Measurements from ENCODE around the gene AJAP1.

The AJAP1 gene

DNA sequence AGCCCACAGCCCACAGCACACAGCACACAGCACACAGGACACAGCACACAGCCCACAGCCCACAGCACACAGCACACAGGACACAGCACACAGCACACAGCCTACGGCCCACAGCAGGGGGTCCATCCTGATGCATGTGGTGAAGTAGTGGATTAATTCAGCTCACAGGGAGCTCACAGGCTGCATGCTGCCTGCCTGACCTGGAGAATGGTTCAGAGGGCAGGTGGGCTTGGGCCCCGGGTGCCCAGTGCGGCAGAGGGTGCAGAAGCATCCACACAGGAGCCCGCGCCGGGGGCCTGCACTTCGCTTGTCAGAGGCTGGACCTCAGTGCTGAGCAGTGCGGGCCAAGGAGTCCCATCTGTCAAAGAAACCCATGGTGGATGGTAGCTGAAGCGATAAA lies 21.1 kb upstream of the AJAP1 start:
- no peak for DNase-seq

GRCh38 chr1:4634156-4634792 lies 20.1 kb upstream of the AJAP1 start:
- DNase-seq, result no peak

GRCh38 chr1:4634793-4635406 lies 19.5 kb upstream of the AJAP1 start:
- DNase-seq, result no peak

DNA sequence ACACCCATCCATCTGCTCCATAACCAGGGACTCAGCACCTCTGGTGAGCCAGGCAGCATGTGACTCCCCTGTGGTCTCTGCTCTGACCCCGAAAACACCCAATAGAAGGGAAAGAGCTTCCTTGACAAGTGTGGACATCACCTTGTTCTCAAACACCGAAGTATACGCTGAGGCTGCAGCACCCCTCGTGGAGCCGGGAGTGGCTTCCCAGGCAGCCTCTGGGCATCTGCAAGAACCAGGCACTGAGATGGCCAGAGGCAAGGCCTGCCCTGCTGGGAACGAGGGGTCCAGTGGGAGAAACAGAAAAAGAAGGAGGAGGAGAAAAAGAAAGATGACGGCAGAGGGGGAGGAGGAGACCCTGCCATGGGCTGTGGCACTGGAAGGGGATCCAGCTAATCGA lies 18.2 kb upstream of the AJAP1 start:
- no peak for DNase-seq

GRCh38 chr1:4636644-4637380 lies 17.6 kb upstream of the AJAP1 start:
- DNase-seq, result no peak

- no peak for DNase-seq
Observed at GRCh38 chr1:4637616-4638344, 16.6 kb upstream of the AJAP1 start.

DNA sequence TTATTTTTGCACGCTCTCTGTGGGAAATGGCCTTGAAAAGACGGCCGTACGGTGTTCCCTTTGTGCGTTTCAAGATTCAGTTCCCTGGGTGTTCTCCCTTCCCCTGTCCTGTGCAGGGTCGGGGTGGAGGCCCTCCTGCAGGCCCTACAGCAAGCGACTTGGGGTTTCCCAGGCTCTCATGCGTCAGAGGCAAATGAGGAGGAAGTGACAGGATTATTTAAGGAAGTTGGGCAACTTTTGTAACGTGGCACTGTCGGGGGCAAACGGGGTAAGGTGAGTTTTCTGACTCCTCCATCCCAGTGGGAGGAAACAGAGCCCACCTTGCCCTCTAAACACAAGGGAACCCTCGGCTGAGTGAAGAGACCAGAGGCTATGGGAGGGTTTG lies 16.1 kb upstream of the AJAP1 start:
- DNase-seq, result no peak

DNA sequence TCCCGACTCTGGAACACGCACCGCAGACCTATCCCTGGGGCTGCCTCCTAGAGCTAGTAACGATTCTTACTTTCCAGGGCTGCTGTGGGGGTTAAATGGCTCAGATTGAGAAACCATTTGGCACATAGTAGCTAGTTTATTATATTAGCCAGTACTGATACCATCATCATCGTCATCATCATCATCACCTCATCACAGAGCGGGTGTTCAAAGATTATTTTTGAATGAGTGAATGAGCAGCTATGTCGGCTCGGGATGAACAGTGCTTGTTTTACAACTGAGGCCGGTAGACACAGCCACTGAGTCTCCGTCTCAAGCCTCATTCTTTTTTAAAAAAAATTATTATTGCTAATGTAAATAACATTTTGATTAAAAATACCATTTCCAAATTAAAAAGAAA lies 13.5 kb upstream of the AJAP1 start:
- DNase-seq, result no peak

GRCh38 chr1:4647391-4647790 lies 7.0 kb upstream of the AJAP1 start:
- no peak for DNase-seq

DNA sequence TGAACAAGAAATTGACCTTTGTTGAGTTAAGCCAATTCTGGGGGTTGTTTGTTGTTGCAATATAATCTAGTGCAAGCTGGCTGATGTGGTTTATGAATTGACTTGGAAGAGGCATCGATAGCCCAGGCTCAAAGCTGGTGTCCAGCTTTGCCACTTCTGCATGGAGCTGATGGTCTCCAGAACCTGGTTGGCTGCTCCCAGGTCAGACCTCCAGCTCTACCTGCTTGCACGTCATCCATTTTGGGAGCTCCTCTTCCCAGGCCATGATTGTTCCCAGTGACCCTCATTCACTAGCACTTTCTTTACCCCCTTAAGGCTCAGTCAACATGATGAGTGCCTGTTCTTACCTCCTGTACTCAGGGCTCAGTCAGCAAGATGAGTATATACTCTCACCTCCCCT lies 5.8 kb upstream of the AJAP1 start:
- DNase-seq, result no peak

DNA sequence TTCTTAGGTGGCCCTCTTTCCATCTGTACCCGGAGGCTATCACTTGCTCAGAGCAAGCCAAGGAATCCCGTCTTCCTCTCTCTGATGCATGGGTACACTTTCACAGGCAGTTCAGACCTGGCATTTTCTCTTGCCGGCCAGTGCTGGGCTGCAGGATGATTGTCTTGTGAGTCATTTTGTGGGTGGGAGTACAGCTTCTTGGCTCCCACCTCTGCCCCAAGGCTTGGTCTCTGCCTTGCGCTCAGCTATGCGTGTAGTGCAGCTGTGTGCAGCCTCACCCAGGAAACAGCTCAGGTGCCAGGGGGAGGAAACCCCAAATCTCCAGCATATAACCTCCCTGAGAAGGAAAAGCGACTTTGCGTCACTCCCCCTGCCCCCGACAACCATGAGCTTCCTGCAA lies 3.9 kb upstream of the AJAP1 start:
- no peak for DNase-seq

DNA sequence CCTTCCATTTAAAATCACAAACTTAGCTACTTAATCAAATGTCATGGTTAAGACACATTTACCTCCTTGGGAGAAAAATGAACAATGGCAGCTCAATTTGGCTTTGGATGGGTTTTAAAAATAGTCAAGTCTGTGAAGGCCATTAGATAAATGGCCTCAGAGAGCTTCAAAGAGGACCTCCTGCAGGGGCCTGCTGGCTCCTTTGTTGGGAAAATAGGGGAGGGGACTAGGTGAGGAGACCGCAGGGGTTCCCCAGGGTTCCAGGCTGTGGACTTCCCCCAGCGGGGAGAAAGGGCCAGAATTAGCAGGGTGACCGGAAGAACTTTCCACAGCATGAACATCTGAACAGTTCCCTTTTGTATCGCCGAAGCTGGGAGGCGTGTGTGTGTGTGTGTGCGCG lies 3.4 kb upstream of the AJAP1 start:
- no peak for DNase-seq

GRCh38 chr1:4652631-4653327 lies 1.6 kb upstream of the AJAP1 start:
- DNase-seq, result peak; percentile 18

DNA sequence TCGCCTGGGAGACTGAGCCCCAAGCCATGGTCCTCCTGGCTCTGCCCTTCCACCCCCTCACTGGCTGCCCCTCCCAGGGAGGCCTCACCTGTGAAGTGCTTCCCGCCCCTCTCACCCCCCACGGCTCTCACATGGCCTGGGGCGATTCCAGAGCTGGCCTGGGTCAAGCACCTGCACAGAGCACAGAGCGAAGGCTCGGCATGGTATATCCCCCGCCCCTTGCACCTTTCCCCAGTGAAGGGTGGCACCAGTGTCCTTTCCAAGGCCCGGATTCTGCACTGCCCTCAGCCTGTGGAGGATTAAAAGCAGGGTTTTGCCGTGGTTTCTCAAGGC lies 1.1 kb upstream of the AJAP1 start:
- no peak for DNase-seq

DNA sequence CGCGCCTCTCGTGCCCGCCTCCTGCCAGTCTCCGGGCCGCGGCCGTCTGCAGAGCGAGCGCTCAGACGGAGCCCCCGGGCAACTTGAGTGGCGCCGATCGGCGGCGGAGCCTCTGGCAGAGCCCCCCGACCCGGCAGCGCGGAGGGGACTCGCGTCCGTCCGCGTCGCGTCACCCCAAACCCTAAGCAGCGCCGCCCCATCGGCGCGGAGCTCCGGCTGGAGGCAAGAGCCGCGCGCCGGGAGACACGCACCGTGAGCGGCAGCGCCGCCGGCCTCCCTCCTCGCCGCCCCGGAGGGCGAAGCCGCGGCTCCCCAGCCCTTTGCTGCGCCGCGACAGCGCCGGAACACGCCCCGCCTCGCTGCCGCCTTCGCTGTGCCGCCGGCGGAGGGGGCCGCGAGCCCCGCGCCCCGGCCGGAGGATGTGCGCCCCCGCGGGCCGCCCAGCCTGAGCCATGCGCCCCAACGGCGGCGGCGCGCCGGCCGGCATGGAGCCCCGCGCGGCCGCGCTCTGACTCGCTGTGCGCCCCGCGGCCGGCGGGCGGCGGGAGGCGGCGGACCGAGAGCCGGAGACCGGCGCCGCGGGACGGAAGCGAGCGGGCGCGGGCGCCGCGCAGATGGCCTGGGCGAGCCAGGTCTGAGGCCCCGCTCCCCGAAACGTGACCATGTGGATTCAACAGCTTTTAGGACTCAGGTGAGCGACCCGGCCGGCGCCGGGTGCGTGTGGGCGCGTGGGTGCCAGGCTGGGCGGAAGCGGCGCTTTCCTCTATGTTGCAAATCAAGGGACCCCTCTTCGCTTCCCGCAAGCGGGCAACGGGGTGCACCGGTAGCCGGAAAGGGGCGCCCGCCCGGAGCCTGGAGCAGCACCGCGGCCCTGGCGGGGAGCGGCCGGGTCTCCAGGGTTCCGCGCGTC lies 610 bp downstream of the AJAP1 start:
- no peak for DNase-seq

DNA sequence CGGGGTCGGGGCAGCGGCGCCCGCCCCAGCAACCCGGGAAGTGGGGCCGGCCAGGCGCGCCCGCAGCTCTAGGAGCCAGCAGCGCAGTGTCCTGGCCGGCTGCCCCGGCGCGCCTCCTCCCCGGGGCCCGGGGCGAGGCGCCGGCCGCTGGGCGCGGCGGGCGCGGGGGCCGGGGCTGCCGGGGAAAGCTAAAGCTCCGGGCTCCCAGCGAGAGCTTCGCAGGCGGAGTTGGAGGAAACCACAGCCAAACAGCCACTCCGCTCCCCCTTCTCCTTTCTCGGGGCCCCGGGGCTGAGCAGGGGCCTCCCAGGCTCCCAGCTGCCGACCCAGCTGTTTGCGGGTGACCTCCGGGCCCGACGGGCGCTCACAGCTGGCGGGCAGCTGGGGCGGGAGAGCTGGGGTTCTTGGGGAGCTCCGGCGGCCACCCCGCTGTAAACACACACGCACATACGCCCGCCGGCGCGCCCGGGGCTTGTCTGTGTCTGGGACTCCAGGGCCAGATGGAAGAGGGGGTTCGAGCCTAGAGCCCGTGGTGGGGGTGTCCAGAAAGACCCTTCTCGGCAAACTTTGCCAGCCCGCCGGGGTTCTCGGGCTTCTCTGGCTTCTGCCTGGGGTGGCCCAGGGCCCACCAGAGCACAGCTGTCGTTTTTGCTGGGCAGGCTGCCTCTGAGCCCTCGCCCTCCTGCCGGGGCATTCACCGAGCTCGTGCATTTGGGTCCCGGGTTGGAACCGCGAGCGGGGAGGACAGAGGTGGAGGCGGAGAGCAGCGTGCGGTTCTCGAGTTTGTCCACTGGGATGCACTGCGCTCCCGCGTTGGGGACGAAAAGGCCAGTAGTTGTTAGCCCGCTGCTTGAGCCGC lies 1.5 kb downstream of the AJAP1 start:
- no peak for DNase-seq

GRCh38 chr1:4656533-4657140 lies 2.2 kb downstream of the AJAP1 start:
- no peak for DNase-seq

DNA sequence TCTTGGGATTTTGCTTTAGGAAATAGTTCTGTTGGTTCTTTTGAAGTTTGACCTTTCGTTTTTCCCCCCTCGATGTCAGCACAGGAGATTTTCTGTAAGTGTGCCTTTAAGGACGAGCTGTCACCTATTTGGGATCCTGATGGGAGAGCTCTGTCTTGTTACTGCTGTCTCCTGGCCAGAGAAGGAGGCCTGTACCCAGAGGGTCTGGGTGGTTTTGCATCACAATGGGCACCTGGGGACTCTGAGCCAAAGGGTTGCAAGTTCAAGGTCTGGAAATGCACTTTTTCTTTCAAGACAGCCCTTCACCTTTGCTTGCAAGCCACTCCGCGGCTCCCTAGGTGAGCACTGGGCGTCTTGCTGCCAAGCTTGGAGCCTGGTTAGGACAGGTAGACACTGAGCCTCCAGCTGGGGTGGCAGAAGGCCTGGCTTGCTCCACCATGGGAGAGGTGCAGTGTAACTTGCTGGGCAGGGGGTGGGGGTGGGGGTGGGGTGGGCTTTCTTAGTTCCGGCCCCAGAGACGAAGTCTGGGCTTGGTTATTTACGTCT lies 2.9 kb downstream of the AJAP1 start:
- no peak for DNase-seq

DNA sequence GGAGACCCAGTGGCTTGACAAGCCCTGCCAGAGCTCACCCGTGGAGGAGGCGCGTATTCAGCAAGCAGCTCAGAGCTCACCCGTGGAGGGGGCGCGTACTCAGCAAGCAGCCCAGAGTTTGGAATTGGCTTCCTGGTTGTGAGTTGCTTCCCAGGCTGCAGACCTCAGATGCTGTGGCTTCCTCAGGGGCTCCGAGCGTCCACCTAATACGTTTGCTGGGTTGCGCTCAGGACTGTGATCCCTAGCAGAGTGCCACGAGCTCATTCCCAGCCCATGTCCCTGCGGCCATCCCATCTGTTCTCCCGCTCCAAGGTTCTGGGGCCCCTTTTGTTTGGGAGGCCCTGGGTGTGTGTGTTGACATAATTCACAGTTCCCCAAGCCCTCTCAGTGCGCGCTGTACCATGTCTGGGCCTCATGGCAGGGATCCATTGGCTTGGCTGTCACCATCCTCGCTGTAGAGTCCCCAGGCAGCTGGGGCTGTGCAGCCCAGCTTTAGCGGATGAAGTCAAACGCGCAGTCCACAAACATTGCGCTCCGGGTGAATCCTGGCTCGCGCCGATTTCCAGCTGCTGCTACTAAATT lies 3.6 kb downstream of the AJAP1 start:
- no peak for DNase-seq

All from effector CD8-positive, alpha-beta T cell (primary cell).